Astrocyte (in vitro differentiated cells and primary cell): Measurements from ENCODE around the gene ABCC2. TPM values are rescaled to one million over a fixed set of nuclear protein-coding genes. Genes with fewer than 3 reads are reported as not detected.

Experiments
- DNase-seq: peaks from one replicate; pipeline ENCODE4 v3.0.0-alpha.2; 2010; ENCODE audit warnings: low read depth
- FAIRE-seq: peaks from 2 replicates; lab custom pipeline; 2011; peaks lifted over from hg19 to GRCh38; lab: Jason Lieb, UNC
- H2AFZ ChIP-seq: 2 replicates; pipeline ENCODE4 v1.6.0; 2012; ENCODE audit warnings: low read depth, low read length, inconsistent platforms
- H3K27ac ChIP-seq: 2 replicates; pipeline ENCODE4 v1.5.1; 2011; ENCODE audit warnings: low read depth, low read length, inconsistent platforms
- H3K27me3 ChIP-seq: 2 replicates; pipeline ENCODE4 v1.6.0; 2011; ENCODE audit warnings: low read length, inconsistent platforms; ENCODE audit not compliant: insufficient read depth
- H3K36me3 ChIP-seq: 2 replicates; pipeline ENCODE4 v1.5.1; 2011; ENCODE audit warnings: low read length, inconsistent platforms; ENCODE audit not compliant: insufficient read depth
- H3K4me1 ChIP-seq: 2 replicates; pipeline ENCODE4 v1.5.1; 2011; ENCODE audit warnings: low read length, inconsistent platforms; ENCODE audit not compliant: insufficient read depth
- H3K4me2 ChIP-seq: 2 replicates; pipeline ENCODE4 v1.6.0; 2012; ENCODE audit warnings: low read length, inconsistent platforms
- H3K4me3 ChIP-seq: 2 replicates; pipeline ENCODE4 v1.5.1; 2011; ENCODE audit warnings: low read depth, mild to moderate bottlenecking, low read length, inconsistent platforms; ENCODE audit not compliant: insufficient read depth
- H3K79me2 ChIP-seq: 2 replicates; pipeline ENCODE4 v1.6.0; 2012; ENCODE audit warnings: mild to moderate bottlenecking, low read length, inconsistent platforms; ENCODE audit not compliant: insufficient read depth
- H3K9ac ChIP-seq: 2 replicates; pipeline ENCODE4 v1.6.0; 2012; ENCODE audit warnings: mild to moderate bottlenecking, low read length, inconsistent platforms
- H3K9me3 ChIP-seq: 2 replicates; pipeline ENCODE4 v1.5.1; 2012; ENCODE audit warnings: low read depth, mild to moderate bottlenecking, low read length, inconsistent platforms; ENCODE audit not compliant: insufficient read depth
- H4K20me1 ChIP-seq: 2 replicates; pipeline ENCODE4 v1.6.0; 2012; ENCODE audit warnings: low read length, inconsistent platforms; ENCODE audit not compliant: insufficient read depth
- H3K27ac Mint-ChIP-seq: one replicate; pipeline ENCODE4 v1.8.0; 2021; ENCODE audit warnings: mild to moderate bottlenecking, mixed read lengths; ENCODE audit not compliant: unreplicated experiment
- H3K27me3 Mint-ChIP-seq: one replicate; pipeline ENCODE4 v1.8.0; 2021; ENCODE audit warnings: low read depth, mixed read lengths; ENCODE audit not compliant: unreplicated experiment
- H3K36me3 Mint-ChIP-seq: one replicate; pipeline ENCODE4 v1.8.0; 2021; ENCODE audit warnings: low read depth, mixed read lengths; ENCODE audit not compliant: unreplicated experiment
- H3K4me1 Mint-ChIP-seq: one replicate; pipeline ENCODE4 v1.8.0; 2021; ENCODE audit warnings: low read depth, mixed read lengths; ENCODE audit not compliant: unreplicated experiment
- H3K4me3 Mint-ChIP-seq: one replicate; pipeline ENCODE4 v1.8.0; 2021; ENCODE audit warnings: mild to moderate bottlenecking, moderate library complexity, mixed read lengths; ENCODE audit not compliant: unreplicated experiment
- H3K9me3 Mint-ChIP-seq: one replicate; pipeline ENCODE4 v1.8.0; 2021; ENCODE audit warnings: mild to moderate bottlenecking, mixed read lengths; ENCODE audit not compliant: unreplicated experiment
- EZH2 ChIP-seq: IDR thresholded peaks from 2 replicates; pipeline ENCODE4 v1.6.1; 2012; ENCODE audit warnings: mild to moderate bottlenecking, low read length, inconsistent platforms; ENCODE audit not compliant: insufficient read depth
- total RNA-seq: library from RNA; stranded (reverse); gene quantifications from 2 replicates; pipeline ENCODE4 v1.2.1, GENCODE V29; 2021
- TF ChIP-seq, protein P1 (sequence below): IDR thresholded peaks from 2 replicates; pipeline ENCODE4 v1.5.1; 2011; ENCODE audit warnings: low read depth, mild to moderate bottlenecking, inconsistent platforms, low read length, moderate library complexity; ENCODE audit not compliant: insufficient read depth

Gene ABCC2
- total RNA-seq, 1 donor from 2014 or later: 0.59 TPM

DNA sequence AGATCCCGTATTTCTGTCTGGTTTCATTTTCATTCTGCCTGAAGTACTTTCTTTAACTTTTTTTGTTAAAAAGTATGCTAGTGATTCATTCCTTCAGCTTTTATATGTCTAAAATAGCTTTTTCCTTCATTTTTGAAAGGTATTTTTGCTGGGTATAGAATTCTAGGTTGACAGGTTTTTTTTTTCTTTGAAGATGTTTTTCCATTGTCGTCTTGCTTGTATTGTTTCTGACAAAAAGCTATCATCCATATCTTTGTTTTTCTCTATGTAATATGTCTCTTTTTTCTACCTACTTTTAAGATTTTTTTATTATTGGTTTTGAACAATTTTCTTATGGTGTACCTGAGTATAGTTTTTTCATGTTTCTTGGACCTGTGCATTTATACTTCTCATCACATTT lies 42.2 kb upstream of the ABCC2 start:
- Mint-ChIP-seq H3K4me1 (peaks cover 4% of the 10 kb centered on the region), H3K9me3 (peaks cover 8% of the 10 kb centered on the region), H3K27ac (no peak overlapping the region), H3K36me3 (peaks cover 26% of the 10 kb centered on the region), H3K27me3 (no peaks in the 10 kb centered on the region), H3K4me3 (no peak overlapping the region)
- Histone ChIP-seq H3K27ac (no peak overlapping the region), H2AFZ (no peak overlapping the region), H3K9ac (no peak overlapping the region), H3K4me3 (no peak overlapping the region), H3K4me1 (no peaks in the 10 kb centered on the region), H3K9me3 (no peaks in the 10 kb centered on the region), H3K36me3 (peaks cover 37% of the 10 kb centered on the region), H3K4me2 (no peak overlapping the region), H4K20me1 (no peaks in the 10 kb centered on the region), H3K79me2 (no peaks in the 10 kb centered on the region), H3K27me3 (no peaks in the 10 kb centered on the region)
- no peak for DNase-seq
- FAIRE-seq: no peak
- TF ChIP-seq, protein P1, sequence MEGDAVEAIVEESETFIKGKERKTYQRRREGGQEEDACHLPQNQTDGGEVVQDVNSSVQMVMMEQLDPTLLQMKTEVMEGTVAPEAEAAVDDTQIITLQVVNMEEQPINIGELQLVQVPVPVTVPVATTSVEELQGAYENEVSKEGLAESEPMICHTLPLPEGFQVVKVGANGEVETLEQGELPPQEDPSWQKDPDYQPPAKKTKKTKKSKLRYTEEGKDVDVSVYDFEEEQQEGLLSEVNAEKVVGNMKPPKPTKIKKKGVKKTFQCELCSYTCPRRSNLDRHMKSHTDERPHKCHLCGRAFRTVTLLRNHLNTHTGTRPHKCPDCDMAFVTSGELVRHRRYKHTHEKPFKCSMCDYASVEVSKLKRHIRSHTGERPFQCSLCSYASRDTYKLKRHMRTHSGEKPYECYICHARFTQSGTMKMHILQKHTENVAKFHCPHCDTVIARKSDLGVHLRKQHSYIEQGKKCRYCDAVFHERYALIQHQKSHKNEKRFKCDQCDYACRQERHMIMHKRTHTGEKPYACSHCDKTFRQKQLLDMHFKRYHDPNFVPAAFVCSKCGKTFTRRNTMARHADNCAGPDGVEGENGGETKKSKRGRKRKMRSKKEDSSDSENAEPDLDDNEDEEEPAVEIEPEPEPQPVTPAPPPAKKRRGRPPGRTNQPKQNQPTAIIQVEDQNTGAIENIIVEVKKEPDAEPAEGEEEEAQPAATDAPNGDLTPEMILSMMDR: no peak
- TF ChIP-seq EZH2: no peak

DNA sequence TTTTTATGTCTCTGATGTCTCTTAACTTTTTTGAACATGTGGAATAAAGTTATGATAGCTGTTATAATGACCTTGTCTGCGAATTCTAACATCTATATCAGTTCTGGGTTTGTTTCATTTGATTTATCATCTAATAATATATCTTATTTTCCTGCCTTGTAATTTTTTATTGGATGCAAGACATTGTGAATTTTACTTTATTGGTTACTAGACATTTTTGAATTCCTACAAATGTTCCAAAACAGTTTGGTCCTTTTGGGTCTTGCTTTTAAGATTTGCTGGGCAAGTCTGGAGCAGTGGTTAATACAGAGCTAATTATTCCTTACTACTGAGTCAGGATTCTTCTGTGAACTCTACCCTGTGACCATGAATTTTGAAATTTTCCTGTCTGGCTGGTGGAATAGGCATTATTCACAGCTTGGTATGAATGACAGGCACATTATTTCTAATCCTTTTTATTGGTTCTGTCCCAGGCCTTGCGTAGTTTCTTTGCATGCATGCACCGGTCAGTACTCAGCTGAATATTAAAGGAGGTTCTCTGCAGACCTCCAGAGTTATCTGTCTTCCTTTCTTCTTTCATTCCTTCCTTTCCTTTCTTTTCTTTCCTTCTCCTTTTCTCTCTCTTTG lies 41.4 kb upstream of the ABCC2 start:
- no peak overlapping the region for H3K4me2 ChIP-seq

DNA sequence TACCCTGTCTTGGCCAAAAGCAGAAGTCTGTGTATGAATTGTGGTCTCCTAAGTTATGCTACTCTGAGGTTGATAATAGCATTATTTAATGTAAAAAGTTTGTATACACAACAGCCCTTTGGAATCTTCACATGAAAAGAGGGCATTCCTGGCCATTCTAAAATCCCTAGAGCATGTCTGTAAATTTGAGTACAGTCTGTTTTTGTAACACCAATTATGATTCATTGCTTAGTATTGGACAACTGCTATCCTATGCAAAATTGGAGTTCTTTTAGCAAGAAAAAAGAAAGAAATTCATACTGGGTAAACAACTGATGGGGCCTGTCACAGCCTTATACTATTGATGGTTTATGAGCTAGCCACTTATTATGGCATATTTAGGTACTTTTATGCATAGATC lies 40.2 kb upstream of the ABCC2 start:
- Histone ChIP-seq H3K4me1 (no peaks in the 10 kb centered on the region), H2AFZ (no peak overlapping the region), H3K36me3 (peaks cover 39% of the 10 kb centered on the region), H3K4me3 (no peak overlapping the region), H3K79me2 (no peaks in the 10 kb centered on the region), H3K27me3 (no peaks in the 10 kb centered on the region), H3K4me2 (no peak overlapping the region), H3K9ac (no peak overlapping the region), H3K9me3 (no peaks in the 10 kb centered on the region), H3K27ac (no peak overlapping the region), H4K20me1 (no peaks in the 10 kb centered on the region)
- Mint-ChIP-seq H3K27me3 (no peaks in the 10 kb centered on the region), H3K9me3 (peaks cover 8% of the 10 kb centered on the region), H3K4me3 (no peak overlapping the region), H3K36me3 (peaks cover 26% of the 10 kb centered on the region), H3K4me1 (peaks cover 4% of the 10 kb centered on the region), H3K27ac (no peak overlapping the region)
- FAIRE-seq: no peak
- no peak for DNase-seq
- TF ChIP-seq, protein P1: no peak
- TF ChIP-seq EZH2: no peak

More for the DNA sequence above, 41.4 kb upstream of the ABCC2 start:
- Histone ChIP-seq H3K9me3 (no peaks in the 10 kb centered on the region), H3K4me1 (no peaks in the 10 kb centered on the region), H2AFZ (no peak overlapping the region), H4K20me1 (no peaks in the 10 kb centered on the region), H3K36me3 (peaks cover 37% of the 10 kb centered on the region), H3K9ac (no peak overlapping the region), H3K27ac (no peak overlapping the region), H3K4me3 (no peak overlapping the region), H3K79me2 (no peaks in the 10 kb centered on the region), H3K27me3 (no peaks in the 10 kb centered on the region)
- H3K27ac Mint-ChIP-seq: no peak overlapping the region
- H3K4me1 Mint-ChIP-seq: peaks cover 4% of the 10 kb centered on the region
- H3K4me3 Mint-ChIP-seq: no peak overlapping the region
- DNase-seq (no peak), FAIRE-seq (no peak)
- no peaks in the 10 kb centered on the region for H3K27me3 Mint-ChIP-seq
- peaks cover 8% of the 10 kb centered on the region for H3K9me3 Mint-ChIP-seq
- no peak for TF ChIP-seq EZH2
- H3K36me3 Mint-ChIP-seq: peaks cover 27% of the 10 kb centered on the region
